ENCODE data around the gene FBXL20.
"Not testable (repeated sequence)": the region's sequence is repeated elsewhere in the genome, so short reads cannot be mapped to it uniquely, and the experiment has no call there.

The FBXL20 gene

GRCh38 chr17:39443326-39443725 is 41.9 kb upstream of the FBXL20 start (continued):
- TF ChIP-seq HIC1 (tag by site-specific recombination; IDR thresholded peaks at IDR 0.05) (no peak), ZNF202 (tag by site-specific recombination; IDR thresholded peaks at IDR 0.05; ENCODE audit: borderline replicate concordance) (no peak), ZBTB48 (tag by site-specific recombination; IDR thresholded peaks at IDR 0.05) (no peak), ZNF621 (tag by site-specific recombination; IDR thresholded peaks at IDR 0.05) (no peak), GFI1B (tag by site-specific recombination; IDR thresholded peaks at IDR 0.05) (no peak), REPIN1 (tag by site-specific recombination; IDR thresholded peaks at IDR 0.05; ENCODE audit: low read depth) (no peak)

- POLR2A ChIA-PET, result interaction anchor here (0.5 to 1.8 kb wide), 3 partner anchors 11 to 46 kb away, joined by 4 to 5 read pairs (median 4); partner anchors contain the start of gene MED1
- CTCF ChIA-PET, result interaction anchor here (0.6 kb wide), 1 partner anchor 198 kb away, joined by 4 read pairs; no protein-coding TSS in a partner anchor
- not testable (repeated sequence) for H3K4me1 ChIP-seq (ENCODE audit: control insufficient read depth, insufficient read depth, low read length); H3K4me3 ChIP-seq (ENCODE audit: low read depth, low read length); H3K9me3 ChIP-seq (ENCODE audit: control insufficient read depth, insufficient read depth, low read depth, low read length); H3K27ac ChIP-seq (ENCODE audit: extremely low read depth, low read depth, low read length)
- TF ChIP-seq PRDM1 (tag by site-specific recombination; IDR thresholded peaks at IDR 0.05), result peak; percentile 57; the same call in 1 of the 2 replicates
- peak; percentile 97 for TF ChIP-seq ZNF366 (tag by site-specific recombination; conservative IDR thresholded peaks at IDR 0.05)
- peaks cover 89 to 97% of the 10 kb centered on the region in 2 experiments for H3K36me3 ChIP-seq (ENCODE audit: control insufficient read depth in 2 of 2, insufficient read depth in 1 of 2, low read length in 2 of 2)
Measured at GRCh38 chr17:39439868-39440267, 38.4 kb upstream of the FBXL20 start.

- H3K4me1 ChIP-seq (ENCODE audit: control insufficient read depth, insufficient read depth, low read length), result no peaks in the 10 kb centered on the region
- POLR2A ChIA-PET, result no interaction called here
- H3K9me3 ChIP-seq (ENCODE audit: control insufficient read depth, insufficient read depth, low read depth, low read length), result no peaks in the 10 kb centered on the region
- no peak overlapping the region for H3K27ac ChIP-seq (ENCODE audit: extremely low read depth, low read depth, low read length)
- peaks cover 93 to 99% of the 10 kb centered on the region in 2 experiments for H3K36me3 ChIP-seq (ENCODE audit: control insufficient read depth in 2 of 2, insufficient read depth in 1 of 2, low read length in 2 of 2)
- TF ChIP-seq ZNF677 (tag by site-specific recombination; IDR thresholded peaks at IDR 0.05), result no peak
- no peak for TF ChIP-seq ZNF747 (tag by site-specific recombination; IDR thresholded peaks at IDR 0.05)
- TF ChIP-seq KLF7 (tag by site-specific recombination; IDR thresholded peaks at IDR 0.05; ENCODE audit: borderline replicate concordance), result no peak
- TF ChIP-seq GLIS1 (tag by site-specific recombination; IDR thresholded peaks at IDR 0.05), result no peak
- no peak for TF ChIP-seq IKZF3 (tag by site-specific recombination; IDR thresholded peaks at IDR 0.05)
- no peak for TF ChIP-seq SALL2 (tag by site-specific recombination; IDR thresholded peaks at IDR 0.05; ENCODE audit: borderline replicate concordance)
- no peak for TF ChIP-seq ZNF433 (tag by site-specific recombination; IDR thresholded peaks at IDR 0.05; ENCODE audit: low read depth)
- TF ChIP-seq ZBTB1 (tag by site-specific recombination; IDR thresholded peaks at IDR 0.05), result no peak
- TF ChIP-seq ZNF549 (tag by site-specific recombination; IDR thresholded peaks at IDR 0.05), result no peak
- TF ChIP-seq ZNF639 (tag by site-specific recombination; IDR thresholded peaks at IDR 0.05), result no peak
- no peak for TF ChIP-seq ZBTB26 (tag by site-specific recombination; optimal IDR thresholded peaks at IDR 0.05)
- no peak for TF ChIP-seq ZNF624 (tag by site-specific recombination; IDR thresholded peaks at IDR 0.05)
- no peak for TF ChIP-seq ZNF514 (tag by site-specific recombination; IDR thresholded peaks at IDR 0.05)
- TF ChIP-seq ZNF19 (tag by site-specific recombination; IDR thresholded peaks at IDR 0.05; ENCODE audit: low read depth), result no peak
- TF ChIP-seq ZNF362 (tag by site-specific recombination; IDR thresholded peaks at IDR 0.05), result no peak
- TF ChIP-seq ZNF24 (tag by site-specific recombination; IDR thresholded peaks at IDR 0.05), result no peak
- TF ChIP-seq ZNF223 (tag by site-specific recombination; IDR thresholded peaks at IDR 0.05), result no peak
- CTCF ChIA-PET, result interaction anchor here (0.7 kb wide), 1 partner anchor 198 kb away, joined by 3 read pairs; no protein-coding TSS in a partner anchor
- H3K4me3 ChIP-seq (ENCODE audit: low read depth, low read length), result no peak overlapping the region
Measured at GRCh38 chr17:39429600-39429999, 28.2 kb upstream of the FBXL20 start.

All from HEK293 (cell line).